NCI-H82 treated with DMSO at 0.1 percent for 48 hours (cell line): ENCODE results near the gene AMER2.

Source experiments
- DNase-seq: peaks from one replicate; lab custom pipeline; 2025; ENCODE audit not compliant: unreplicated experiment; lab: John Stamatoyannopoulos, UW

Gene AMER2

GRCh38 chr13:25153736-25154135, 18.4 kb downstream of the AMER2 start:
- DNase-seq, result no peak

GRCh38 chr13:25151626-25152195, 20.4 kb downstream of the AMER2 start:
- no peak for DNase-seq

DNA sequence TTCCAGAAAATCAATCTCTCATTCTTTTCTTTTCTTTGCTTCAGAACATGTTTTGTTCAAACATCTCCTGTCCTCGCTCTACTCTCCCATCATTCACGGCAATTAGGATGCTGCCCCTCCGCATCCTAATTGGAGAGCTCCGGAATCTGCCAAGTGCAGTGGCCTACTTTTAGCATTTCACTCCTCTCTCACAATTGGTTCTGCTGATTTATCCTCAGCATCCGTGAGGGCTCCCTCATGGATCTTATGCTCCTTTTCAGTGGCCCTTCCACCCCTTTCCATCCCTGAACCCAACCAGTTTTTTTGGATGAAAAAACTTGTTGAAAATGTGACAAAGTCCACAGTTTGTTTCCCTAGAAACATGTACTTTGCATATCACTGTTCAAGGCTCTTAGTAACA, 22.4 kb downstream of the AMER2 start:
- DNase-seq, result no peak

DNA sequence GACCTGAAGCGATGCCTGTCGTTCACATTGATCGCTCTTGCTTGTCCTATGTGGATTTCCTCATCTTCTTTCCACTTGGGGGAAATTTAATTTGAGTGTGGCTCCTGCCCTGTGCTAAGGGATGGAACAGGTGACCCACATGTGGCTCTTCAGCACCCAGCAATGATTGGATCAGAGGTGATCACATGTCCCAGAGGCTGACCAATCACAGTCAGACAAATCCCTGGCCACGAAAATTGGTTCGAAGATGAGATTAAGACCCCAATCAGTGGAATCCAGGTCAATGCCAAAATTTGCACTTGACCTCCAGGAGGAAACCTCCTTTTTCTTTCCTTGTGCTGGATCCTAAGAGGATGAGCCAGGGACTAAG, 23.7 kb downstream of the AMER2 start:
- DNase-seq, result no peak

DNA sequence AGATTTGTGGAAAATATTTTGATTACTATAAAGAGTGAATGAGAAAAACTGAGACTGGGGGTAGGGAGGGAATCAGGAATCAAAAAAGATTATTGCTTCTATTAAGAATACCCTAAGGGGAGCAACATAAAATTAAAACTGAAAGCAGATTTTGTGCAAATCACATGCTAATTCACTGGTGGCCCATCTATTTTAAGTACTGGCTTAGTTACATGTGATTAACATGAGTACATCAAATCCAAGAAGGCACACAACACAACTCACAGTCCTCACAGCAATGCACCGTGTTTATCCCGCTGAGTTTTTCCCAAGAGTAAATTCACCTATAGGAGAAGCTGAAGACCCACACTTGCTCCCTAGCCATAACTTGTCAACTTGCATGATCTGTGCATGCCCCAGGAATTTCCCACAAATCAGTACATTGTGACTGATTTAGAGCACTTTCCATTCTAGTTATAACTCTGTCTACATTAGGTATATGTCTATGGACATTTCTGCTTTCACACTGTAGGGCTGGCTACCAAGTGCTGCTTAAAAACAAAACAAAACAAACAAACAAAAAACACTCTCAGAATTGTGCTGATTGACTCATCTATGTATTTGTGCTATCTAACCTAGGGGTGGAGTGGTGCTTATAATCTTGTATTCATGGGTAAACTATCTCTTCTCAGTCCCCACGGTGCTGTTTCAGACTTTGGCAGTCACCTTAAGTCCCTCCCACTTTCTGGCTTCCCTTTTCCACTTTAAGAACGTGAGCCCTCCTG, 24.3 kb downstream of the AMER2 start:
- DNase-seq, result no peak

DNA sequence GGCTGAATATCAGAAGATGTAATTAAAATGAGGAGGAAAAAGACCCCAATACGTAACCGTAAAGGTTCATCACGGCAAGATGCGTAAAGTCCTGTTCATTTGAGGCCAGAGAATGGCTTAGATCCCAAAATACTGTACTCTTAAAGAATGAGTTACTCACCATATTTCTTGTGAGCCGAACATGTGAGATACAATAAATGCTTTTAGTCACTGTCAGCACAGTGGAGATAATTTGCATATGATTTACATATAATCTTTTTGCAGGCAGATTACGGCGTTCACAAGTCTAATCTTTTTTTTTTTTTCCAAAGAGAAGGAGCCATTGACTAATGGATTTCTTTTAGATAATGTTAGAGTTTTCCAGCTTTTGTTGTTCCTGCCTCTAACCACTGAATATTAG, 28.4 kb downstream of the AMER2 start:
- DNase-seq, result no peak

GRCh38 chr13:25141042-25141441, 31.0 kb downstream of the AMER2 start:
- no peak for DNase-seq

GRCh38 chr13:25137788-25138115, 34.3 kb downstream of the AMER2 start:
- no peak for DNase-seq

DNA sequence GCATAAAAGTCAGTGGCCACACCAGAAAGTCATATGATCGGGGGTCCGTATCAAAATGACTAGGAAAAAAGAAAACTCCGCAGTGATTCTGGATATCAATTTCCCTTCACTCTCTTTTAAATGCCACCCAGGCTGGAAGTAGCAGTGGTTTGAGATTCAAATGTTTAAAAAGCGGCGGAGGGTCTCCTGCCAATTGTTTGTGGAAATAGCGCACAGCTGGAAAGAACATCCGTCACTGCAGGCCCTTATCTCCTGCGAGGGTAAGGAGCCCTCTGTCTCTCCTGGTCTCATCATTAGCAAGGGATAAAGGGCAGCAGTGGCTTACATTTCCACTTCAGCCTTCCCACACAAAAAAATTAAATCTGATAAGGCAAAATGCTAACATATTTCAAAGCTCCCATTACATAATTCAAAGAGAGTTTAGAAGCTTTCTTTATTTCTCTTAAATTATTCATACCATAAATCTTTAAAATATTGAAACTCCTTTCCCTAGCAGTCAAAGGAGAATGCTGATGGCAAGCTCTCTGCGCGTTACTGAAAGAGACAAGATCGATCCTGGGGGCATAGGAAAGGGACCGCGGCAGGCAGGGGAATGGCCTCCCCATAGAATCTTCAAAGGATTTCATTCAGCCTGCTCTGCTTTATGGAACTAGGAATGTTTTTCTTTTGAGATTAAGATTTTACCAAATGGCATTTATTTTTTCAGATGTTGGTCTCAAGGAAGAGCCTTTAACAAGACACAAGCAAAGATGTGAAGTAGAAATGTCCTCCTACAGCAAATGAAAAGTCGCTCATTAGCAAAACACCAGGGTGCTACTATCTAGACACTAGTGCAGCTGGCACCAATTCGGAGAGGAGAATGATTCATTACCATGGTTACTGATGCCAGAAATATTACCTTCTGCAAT, 35.0 kb downstream of the AMER2 start:
- DNase-seq, result no peak

DNA sequence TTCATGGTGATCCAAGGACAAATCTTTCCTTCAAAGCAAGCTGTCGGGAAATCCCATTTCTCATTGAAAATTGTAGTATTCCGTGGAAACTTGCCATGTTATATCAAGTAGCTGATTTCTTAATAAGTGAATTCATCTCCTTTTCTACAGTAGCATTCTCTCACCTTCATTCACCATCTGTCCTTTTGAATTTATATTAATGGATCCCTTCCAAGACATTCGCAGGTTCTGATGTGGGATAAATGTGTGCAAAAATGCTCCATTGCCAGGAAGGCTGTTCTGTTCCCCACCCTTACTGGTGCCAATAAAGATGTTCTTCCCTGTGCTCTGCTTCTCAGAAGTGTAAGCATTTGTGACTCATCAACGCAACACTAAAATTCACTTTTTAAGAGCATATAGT, 36.2 kb downstream of the AMER2 start:
- DNase-seq, result no peak

GRCh38 chr13:25132751-25133390, 39.2 kb downstream of the AMER2 start:
- no peak for DNase-seq

- DNase-seq, result no peak
Observed at GRCh38 chr13:25131881-25132420, 40.1 kb downstream of the AMER2 start.

GRCh38 chr13:25130944-25131343, 41.1 kb downstream of the AMER2 start:
- no peak for DNase-seq

DNA sequence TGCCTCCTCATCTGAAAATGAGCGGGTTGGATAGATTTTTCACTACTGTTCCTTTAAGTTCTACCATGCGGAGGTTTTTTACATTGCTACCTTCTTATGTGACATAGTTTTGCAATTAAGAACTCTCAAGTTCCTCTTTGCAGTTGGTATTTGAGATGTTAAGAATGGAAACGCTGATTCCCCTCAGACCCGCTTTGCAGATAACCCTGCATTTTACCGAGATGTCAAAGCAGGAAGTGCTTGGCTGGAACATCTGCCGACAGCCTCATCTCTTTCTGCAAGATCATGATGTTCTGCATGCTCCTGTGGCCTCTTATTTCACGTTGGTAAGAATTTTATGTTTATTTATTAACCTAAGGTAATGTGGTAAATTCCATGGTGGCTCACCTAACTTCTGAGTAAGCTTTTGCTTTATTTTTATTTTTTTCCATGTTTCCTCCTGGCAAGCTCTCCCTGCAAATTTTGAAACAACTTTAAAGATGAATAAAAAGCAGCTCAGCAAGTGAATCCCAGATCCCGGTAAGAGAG, 53.6 kb downstream of the AMER2 start:
- DNase-seq, result no peak

DNA sequence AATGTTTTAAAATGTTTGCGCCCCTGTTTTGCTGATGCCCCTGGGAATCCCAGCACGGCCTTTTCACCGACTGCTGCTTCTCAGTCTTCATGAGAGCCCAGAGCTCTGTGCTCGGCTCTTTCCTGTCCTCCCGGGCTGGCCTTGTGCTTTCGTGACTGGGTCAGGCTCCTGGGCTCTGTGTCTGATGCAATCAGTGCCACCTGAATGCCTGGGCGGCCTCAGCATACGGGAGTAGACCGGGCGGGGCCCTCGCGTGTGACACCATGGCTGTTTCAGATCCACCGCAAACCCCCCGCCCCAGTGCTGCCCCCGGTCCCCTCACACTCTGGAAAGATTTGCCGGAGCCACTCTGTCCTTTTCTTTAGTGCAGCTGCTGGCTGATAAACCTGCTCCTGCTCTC, 54.8 kb downstream of the AMER2 start:
- no peak for DNase-seq

DNA sequence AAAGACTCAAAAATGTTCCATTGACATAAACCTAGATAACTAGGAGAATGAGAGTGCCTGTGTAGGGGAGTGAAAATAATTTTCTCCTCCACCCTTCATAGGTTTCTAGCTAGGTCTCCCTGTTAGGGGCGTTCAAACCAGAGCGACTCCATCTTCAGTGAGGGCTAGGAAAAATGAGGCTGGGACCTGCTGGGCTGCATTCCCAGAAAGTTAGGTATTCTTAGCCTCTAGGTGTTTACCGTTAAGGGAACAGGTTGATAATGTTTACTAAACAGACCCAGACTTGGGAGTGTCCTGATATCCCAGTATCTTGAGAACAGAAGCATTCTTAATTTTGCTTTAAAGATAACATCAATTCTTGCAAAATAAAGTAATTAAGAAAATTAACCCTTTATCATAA, 56.0 kb downstream of the AMER2 start:
- no peak for DNase-seq

GRCh38 chr13:25114220-25114619, 57.9 kb downstream of the AMER2 start:
- peak; percentile 86 for DNase-seq

- peak; percentile 53 for DNase-seq
Observed at GRCh38 chr13:25112695-25113255, 59.3 kb downstream of the AMER2 start.
